Measurements from ENCODE around the gene SEMA4D.
"Not testable (repeated sequence)": the region's sequence is repeated elsewhere in the genome, so short reads cannot be mapped to it uniquely, and the experiment has no call there.

The SEMA4D gene

GRCh38 chr9:89363311-89363670 is 134.6 kb downstream of the SEMA4D start:
- no peak for DNase-seq

- DNase-seq: no peak
Observed at GRCh38 chr9:89362647-89363310, 135.1 kb downstream of the SEMA4D start.

- no peak for DNase-seq
Observed at GRCh38 chr9:89361816-89362646, 135.9 kb downstream of the SEMA4D start.

- DNase-seq: no peak
Observed at GRCh38 chr9:89361031-89361430, 136.9 kb downstream of the SEMA4D start.

- peak; percentile 70 for DNase-seq
Observed at GRCh38 chr9:89360465-89360864, 137.4 kb downstream of the SEMA4D start.

GRCh38 chr9:89359751-89360261 is 138.1 kb downstream of the SEMA4D start:
- no peak for DNase-seq

- DNase-seq: peak; percentile 68
Observed at GRCh38 chr9:89358985-89359384, 138.9 kb downstream of the SEMA4D start.

GRCh38 chr9:89358376-89358916 is 139.5 kb downstream of the SEMA4D start:
- no peak for DNase-seq

- DNase-seq: peak; percentile 87
Observed at GRCh38 chr9:89357331-89358197, 140.3 kb downstream of the SEMA4D start.

- DNase-seq: peak; percentile 4
Observed at GRCh38 chr9:89356782-89357181, 141.1 kb downstream of the SEMA4D start.

GRCh38 chr9:89354471-89354870 is 143.4 kb downstream of the SEMA4D start:
- DNase-seq: no peak

- no peak for DNase-seq
Observed at GRCh38 chr9:89353989-89354388, 143.9 kb downstream of the SEMA4D start.

- no peak for DNase-seq
Observed at GRCh38 chr9:89352874-89353649, 144.9 kb downstream of the SEMA4D start.

GRCh38 chr9:89352451-89352850 is 145.5 kb downstream of the SEMA4D start:
- DNase-seq: no peak

GRCh38 chr9:89351584-89352300 is 146.2 kb downstream of the SEMA4D start:
- DNase-seq: no peak

- no peak for DNase-seq
Observed at GRCh38 chr9:89350988-89351557, 146.8 kb downstream of the SEMA4D start.

- no peak for DNase-seq
Observed at GRCh38 chr9:89349607-89350006, 148.3 kb downstream of the SEMA4D start.

- no peak for DNase-seq
Observed at GRCh38 chr9:89347651-89348050, 150.3 kb downstream of the SEMA4D start.

GRCh38 chr9:89346696-89347095 is 151.2 kb downstream of the SEMA4D start:
- no peak for DNase-seq

- no peak for DNase-seq
Observed at GRCh38 chr9:89345476-89345875, 152.4 kb downstream of the SEMA4D start.

- not testable (repeated sequence) for DNase-seq
Observed at GRCh38 chr9:89343812-89344211, 154.1 kb downstream of the SEMA4D start.

Data from NCI-H146 (cell line).